SK-N-SH (cell line): ENCODE measurements around the gene POLQ.

Experiments
- POLR2AphosphoS5 ChIP-seq: IDR thresholded peaks from 2 replicates; pipeline ENCODE4 v1.6.1; 2012; ENCODE audit warnings: low read depth, low read length
- TF ChIP-seq, protein P1 (sequence below): fragments of 200-600 bp; sonication (generic); IDR thresholded peaks from 2 replicates; pipeline ENCODE4 v1.6.1; 2017; ENCODE audit warnings: antibody characterized with exemption, mild to moderate bottlenecking, moderate library complexity
- TF ChIP-seq, protein P2 (sequence below): IDR thresholded peaks from 2 replicates; pipeline ENCODE4 v1.4.0; 2012; ENCODE audit warnings: low read depth, borderline replicate concordance

DNA sequence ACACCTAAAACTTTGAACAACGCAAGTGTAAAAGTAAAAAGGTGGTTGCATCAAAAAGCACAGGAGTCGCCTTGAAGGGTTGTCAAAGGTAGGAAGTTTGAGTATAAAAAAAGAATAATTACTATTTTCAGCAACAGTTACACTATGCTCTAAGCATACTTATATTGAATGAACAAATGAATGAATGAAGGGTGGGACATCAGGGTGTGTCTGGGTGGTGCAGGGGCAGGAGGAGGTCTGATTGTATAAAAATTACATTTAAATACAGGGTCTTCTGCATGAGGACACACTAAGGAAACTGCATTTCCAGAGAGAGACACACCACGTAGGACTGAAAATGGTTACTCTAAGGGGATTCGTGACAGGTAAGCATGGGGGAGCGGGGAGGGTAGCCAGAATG is 21.9 kb upstream of the POLQ start, which contains the start of gene ARGFX:
- TF ChIP-seq POLR2AphosphoS5 = no peak
- TF ChIP-seq, protein P1, sequence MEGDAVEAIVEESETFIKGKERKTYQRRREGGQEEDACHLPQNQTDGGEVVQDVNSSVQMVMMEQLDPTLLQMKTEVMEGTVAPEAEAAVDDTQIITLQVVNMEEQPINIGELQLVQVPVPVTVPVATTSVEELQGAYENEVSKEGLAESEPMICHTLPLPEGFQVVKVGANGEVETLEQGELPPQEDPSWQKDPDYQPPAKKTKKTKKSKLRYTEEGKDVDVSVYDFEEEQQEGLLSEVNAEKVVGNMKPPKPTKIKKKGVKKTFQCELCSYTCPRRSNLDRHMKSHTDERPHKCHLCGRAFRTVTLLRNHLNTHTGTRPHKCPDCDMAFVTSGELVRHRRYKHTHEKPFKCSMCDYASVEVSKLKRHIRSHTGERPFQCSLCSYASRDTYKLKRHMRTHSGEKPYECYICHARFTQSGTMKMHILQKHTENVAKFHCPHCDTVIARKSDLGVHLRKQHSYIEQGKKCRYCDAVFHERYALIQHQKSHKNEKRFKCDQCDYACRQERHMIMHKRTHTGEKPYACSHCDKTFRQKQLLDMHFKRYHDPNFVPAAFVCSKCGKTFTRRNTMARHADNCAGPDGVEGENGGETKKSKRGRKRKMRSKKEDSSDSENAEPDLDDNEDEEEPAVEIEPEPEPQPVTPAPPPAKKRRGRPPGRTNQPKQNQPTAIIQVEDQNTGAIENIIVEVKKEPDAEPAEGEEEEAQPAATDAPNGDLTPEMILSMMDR = no peak
- TF ChIP-seq, protein P2, sequence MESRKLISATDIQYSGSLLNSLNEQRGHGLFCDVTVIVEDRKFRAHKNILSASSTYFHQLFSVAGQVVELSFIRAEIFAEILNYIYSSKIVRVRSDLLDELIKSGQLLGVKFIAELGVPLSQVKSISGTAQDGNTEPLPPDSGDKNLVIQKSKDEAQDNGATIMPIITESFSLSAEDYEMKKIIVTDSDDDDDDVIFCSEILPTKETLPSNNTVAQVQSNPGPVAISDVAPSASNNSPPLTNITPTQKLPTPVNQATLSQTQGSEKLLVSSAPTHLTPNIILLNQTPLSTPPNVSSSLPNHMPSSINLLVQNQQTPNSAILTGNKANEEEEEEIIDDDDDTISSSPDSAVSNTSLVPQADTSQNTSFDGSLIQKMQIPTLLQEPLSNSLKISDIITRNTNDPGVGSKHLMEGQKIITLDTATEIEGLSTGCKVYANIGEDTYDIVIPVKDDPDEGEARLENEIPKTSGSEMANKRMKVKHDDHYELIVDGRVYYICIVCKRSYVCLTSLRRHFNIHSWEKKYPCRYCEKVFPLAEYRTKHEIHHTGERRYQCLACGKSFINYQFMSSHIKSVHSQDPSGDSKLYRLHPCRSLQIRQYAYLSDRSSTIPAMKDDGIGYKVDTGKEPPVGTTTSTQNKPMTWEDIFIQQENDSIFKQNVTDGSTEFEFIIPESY = no peak
